SK-N-DZ (cell line): ENCODE results near the gene CCDC148.

ENCODE experiments used
- DNase-seq: peaks from one replicate; pipeline ENCODE4 v3.0.0-alpha.2; 2015; ENCODE audit warnings: low spot score

The CCDC148 gene

DNA sequence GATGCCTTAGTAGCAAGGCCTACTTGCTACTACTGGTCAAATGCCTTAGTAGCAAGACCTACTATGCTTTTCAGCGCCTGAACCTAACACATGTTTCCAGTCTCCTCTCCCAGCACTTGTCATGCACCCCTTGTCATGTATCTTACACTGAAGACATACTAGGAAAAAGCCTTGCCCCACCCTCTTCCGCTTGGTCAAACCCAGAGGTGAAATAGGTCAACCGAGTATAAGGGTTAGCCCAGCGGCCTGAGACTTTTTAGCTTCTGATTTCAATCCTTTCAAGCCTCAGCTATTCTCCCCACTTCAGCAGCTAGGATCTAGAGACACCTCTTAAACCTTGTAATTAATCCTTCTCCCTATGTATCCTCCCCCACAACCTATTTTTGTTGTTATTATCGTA lies 281.6 kb downstream of the CCDC148 start:
- DNase-seq: no peak

DNA sequence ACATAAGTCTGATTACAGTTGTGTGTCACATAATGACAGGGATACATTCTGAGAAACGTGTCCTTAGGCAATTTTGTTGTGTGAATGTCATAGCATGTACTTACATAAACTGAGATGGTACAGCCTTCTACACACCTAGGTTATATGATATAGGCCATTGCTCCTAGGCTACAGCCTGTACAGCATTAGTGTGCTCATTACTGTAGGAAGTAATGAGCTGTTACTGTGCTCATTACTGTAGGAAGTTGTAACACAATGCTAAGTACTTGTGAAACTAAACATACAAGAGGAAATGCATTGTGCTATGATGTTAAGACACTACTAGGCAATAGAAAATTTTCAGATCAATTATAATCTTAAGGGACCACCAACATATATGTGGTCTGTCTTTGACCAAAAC lies 282.1 kb downstream of the CCDC148 start:
- DNase-seq: no peak

DNA sequence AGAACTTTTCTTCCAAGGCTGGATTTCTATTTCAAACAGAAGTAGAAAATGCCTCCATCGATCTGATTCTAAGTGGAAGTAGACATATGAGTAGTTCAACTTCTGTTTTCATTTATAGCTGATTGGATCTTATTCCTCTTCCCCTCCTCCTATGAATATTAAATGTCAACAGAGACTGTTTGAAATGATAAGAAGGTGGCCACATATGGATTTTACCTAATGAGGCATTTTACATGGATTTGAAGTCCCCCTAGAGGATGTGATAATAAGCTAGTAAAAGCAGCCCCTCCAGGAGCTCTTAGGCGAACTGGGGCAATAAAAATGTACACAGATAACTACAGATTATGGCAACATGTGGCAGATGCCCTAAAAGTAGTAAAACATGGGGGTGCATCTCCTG lies 283.8 kb downstream of the CCDC148 start:
- DNase-seq: no peak

DNA sequence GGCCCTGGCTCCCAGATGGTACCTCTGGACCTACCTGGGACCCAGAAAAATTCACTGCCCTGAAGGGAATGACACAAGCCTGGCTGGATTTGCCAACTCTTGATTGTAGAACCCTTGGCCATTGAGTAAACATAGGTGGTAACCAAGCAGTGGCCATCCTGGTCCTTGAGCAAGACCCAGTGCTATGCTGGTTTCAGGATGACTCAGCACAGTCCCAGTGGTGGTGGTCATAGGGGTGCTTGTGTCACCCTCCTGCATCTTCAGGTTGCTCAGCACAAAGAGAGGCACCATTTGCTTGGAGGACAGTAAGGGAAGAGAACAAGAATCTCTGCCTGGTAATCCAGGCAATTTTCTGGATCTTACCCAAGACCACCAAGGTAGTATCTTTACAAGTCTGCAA lies 302.0 kb downstream of the CCDC148 start:
- DNase-seq: no peak

DNA sequence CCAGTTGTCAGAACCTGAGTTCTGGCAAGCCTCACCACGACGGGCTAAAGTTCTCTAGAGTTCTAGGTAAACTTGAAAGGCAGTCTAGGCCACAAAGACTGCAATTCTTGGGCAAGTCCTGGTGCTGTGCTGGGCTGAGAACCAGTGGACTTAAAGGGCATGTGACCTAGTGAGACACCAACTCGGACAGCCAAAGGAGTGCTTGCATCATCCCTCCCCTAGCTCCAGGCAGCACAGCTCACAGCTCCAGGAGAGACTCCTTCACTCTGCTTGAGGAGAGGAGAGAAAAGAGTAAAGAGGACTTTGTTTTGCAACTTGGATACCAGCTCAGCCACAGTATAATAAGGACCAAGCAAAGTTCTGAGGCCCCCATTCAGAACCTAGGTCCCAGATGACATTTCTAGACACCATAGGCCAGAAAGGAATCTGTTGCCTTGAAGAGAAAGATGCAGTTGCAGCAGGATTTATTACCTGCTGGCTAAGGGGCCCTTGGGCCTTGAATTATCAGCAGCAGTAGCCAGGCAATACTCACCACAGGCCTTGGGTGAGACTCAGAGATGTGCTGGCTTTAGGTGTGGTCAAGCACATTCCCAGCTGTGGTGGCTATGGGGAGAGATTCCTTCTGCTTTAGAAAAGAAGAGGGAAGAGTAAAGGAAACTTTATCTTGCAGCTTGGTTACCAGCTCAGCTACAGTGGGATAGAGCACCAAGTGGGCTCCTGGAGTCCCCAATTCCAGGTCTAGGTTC lies 303.1 kb downstream of the CCDC148 start:
- DNase-seq: no peak

DNA sequence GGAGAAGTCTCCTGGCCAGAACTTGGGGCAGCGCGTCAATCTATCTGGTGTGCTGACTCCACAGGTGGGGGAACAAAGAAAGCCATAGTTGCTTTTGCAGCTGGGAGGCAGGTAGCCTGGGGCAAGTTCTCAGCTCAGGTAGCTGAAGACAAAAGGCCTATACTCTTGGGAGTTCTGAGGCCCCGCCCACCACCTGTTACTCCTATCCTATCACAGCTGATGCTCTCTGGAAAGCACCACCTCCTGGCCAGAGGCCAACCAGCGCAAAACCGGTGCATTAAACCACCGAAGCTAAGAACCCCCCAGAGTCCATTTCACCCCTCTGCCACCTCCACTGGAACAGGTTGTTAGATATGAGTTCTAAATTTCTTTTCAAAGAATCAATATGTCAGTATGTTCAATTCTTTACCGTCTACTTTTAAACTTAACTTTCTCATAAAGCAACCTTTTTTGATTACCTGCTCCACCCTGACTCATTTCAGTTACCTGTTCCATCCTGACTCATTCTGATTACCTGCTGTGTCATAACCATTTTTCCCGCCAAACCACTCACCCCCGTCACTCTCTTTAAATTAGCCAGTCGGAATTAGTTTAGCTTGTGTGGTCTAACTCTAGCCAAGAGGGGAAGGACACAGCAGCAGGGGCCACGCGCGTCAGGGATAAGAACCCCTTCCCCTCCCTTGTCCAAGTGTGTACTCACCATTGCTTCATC lies 311.5 kb downstream of the CCDC148 start:
- DNase-seq: no peak

DNA sequence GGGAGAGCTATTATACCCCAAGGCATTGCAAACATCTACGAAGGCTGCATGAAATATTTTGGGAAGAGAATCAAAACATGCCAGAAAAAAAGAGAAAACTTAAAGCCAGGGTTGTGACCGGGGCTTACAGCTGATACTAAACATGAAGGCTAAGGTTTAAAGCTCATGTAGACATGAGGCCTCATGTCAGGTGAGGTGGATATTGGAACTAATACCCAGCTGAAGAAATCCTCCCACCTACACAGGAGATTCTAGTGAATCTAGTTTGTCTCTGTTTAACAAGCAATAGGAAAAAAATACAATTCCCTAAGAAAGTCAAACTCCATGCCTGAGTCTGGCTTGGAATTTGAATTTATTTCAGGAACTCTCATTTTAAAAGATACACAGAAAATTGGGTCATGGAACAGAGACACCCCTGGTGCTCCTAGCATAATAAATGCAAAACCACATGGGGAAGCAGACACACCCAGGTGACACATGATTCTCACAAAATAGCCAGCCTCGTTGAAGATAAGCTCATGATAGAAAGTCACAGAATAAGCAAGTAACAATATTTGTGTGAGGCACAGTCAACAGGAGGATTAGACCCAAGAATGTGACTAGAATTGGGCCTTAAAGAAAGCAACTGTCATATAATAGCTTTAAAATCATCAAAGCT lies 312.7 kb downstream of the CCDC148 start:
- DNase-seq: no peak

DNA sequence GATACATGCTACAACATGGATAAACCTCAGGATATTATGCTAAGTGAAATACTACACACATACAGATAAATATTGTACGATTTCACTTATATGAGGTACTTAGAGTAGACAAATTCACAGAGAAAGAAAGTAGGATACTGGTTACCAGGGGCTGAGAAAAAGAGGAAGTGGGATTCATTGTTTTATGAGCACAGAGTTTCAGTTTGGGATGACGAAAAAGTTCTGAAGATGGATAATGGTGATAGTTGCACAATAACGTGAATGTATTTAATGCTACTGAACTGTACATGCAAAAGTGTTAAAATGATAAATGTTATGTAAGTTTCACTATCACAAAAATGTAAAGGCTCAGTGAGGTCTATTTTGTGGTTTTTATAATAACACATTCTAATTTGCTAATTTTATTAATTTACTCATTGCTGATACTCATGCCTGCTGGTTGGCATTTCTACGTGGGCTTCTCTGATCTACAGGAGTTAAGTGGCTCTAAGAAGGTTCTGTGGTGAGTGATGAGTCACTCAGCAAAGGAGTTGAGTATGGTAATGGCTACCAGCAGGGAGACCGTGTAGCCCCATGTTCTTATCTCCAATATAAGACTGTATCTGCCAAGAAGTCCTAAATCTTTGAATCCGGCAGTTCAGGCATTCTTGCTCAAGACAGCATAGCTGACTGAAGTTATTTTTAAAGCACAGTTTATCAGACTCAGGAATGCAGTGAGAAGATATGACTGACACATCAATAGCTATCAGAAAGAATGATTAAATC lies 313.8 kb downstream of the CCDC148 start:
- no peak for DNase-seq

DNA sequence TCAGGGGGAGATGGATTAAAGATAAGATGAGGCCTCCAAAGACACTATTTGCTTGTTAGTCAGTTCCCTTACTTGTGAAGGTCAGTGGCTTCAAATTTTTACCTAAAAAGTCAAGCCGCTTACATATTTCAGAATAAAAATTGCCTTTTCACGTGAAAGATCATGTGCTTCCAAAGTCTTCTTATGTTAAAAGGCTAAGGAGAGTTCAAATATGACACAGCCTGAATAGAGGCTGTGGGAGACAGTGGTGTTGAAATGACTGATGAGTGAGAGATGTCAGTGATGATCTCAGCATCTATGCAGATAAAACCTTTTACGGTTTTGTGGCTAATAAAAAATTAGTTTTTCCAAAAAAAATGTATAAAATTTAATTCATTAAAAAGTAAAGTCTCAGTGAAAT lies 314.4 kb downstream of the CCDC148 start:
- DNase-seq: no peak

DNA sequence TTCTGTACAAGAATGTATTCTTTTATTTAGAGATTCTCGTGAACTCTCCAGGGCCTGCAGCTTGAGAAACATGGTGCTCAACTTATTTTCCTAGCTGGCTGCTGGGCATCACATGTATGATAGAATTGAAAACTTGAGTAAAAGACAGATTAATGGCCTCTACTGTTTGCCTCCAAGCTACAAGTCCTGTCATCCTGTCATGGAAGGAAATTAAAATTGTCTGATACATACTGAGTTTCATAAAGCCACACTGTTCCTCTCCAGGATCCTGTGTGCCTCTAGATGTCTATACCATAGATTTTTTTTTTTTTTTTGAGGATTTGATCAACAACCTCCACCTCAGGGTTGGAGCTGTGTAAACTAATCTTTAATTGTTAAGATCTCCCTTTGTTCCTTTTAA lies 316.4 kb downstream of the CCDC148 start:
- no peak for DNase-seq

DNA sequence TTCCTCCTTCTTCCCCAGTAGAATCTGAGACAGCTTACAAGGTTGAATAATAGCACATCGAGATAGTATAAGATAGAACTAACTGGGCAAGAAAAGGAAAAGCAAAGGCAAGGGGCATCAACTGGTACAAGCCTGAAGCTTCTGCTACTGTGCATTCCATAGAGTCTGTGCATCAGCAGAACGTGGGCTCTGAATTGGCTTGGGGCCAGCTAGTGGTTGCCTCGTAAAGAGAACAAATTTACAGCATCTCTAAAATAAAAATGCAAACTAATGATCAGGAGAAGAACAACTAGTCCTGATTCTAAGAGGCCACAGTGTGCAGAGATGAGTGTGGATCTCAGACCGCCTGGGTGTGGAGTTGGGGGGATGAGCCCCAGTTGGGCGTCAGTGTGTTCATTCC lies 318.3 kb downstream of the CCDC148 start:
- DNase-seq: no peak

DNA sequence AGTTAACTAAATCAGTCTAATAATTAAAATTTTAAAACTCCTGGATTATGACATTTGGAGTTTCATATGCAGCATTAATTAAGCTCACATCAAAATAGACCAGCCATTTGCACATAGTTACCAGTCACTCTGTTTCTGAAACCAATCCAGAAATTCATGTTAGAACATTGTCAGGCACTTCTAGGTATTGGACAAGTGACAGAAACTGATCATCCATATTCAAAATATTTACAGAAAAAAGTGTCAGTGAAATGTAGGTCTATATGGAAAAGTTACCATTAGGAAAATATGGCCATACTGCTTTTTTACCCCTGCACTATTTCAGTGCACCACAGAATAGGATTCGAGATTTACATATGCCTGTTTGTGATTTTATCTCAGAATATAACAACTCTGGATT lies 321.5 kb downstream of the CCDC148 start:
- no peak for DNase-seq

DNA sequence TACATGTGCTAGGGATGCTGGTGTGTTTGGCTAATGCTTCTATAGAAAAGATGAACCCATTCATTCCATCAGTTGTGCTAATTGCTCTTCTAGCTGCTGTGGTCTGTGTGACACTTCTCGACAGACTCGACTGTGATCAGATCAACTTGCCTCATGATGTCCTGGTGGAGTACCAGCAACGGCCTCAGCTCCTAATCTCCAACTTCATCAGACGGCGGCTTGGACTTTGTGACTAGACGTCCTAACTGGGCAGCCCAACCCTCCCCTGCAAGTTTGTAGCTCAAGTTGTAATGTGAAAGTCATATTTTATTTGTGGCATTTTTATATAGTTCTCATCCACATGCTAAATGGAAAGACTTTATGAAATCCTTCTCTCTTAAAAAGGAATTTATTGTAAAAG lies 321.9 kb downstream of the CCDC148 start:
- DNase-seq: no peak

DNA sequence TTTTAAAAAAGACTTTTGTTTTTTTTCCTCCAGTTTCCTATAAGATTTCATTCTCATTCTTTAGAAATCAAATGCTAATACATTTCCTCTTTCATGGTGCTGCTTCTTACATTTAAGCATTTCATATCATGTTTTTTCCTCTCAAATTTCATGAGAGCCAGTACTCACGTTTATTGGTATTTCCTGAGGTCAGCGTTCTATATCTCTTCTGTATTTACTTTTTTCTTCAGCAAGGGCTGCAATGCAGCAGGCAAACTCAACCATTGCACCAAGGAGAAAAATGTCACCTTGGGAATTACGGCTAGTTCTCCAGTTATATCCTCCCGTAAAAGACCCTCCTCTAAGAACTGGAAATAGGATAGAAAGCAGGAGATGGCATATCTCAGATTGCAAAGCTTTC lies 322.5 kb downstream of the CCDC148 start:
- no peak for DNase-seq

DNA sequence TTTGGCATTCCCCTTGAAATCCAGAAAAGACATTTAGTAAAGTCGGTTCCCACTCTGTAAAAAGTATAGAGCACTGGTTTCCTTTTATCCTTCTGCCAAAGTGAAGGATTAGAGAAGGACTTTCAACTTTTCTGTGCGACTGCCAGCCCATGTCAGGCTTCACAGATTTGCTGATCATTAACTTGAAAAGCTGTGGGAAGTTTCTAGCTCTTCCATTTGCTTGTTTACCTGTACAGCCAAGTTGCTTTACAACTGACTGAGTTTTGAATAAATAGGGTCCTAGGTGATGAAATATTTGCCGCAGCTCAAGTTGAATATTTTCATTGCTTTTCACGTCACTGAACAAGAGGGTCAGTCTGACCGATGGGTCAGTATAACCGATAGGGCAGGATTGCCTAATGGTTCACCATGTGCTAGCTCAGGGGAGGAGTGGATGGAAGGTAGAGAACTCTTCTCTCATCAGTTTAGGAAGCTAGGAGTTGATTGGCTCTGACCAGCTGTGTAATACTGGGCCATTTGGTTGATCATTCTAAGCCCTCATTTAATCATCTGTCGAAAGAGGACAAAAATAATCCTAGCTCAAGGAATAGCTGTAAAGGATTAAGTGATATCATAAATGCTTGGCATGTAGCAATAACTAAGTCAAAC lies 324.5 kb downstream of the CCDC148 start:
- no peak for DNase-seq

DNA sequence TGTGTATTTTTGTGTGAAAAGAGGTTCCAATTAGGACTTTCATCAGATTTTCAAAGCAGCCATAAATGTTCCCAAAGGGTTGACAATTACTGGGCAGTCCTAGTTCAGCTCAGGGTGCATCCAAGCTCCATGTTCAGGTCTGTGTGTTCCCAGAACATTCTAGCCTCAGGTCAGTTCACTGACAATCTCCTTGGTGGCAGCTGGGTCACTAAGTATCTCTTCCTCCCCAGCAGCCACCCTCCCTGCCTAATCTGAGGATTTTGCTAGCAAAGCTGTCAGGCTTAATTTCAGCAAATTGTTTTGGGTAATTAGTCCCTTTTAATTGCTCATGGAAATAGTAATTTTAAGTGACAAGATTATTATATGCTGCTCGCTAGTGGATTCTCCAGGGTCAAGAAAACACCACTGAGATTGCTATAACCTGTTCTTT lies 325.1 kb downstream of the CCDC148 start:
- DNase-seq: no peak

DNA sequence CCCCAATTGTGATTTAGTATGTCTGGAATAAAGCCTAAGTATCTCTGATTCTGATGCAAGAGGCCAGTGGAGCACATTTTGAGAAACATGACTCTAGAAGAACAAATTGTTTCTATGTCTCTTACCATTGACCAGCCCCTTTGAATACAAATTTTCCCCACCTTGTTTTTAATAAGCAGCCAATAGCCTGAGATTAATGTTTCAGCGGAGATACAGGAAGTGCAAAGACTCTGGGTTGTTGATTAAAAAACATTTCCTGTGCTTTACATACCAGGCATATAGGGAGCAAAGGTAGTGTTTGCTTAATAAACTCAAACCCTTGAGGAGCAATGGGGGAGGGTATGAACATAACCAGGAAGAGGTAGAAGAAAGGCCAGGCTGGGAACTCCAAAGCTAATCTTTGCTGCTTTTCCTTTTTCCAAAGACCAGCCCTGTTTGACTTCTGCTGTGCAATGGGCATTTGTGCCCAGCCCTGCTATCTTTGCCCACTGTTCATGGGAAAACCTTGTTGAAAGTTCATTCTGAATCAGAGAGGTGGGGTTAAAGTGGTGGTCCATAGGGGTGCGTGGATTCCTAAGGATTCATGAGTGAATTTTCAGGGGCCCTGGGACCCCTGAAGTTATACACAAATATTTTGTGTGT lies 325.6 kb downstream of the CCDC148 start:
- DNase-seq: no peak

DNA sequence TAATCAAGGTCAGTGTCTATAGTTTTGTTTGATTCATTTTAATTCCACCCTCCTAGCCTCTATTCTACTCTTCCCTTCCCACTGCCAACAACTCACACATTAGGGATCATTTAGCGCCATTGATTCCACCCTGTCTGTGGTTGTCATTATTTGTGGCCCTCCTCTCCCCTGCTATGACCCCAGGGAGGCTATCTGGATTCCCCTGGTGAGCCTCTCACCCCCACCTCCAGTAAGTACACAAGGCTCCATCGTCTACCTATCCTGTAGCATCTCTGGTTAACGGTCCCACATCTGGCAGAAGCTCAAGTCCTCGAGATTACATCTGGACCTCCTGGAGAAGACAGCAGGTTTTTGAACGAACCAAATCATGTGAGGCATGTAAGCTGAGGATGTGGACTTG lies 327.5 kb downstream of the CCDC148 start:
- DNase-seq: peak; percentile 6

DNA sequence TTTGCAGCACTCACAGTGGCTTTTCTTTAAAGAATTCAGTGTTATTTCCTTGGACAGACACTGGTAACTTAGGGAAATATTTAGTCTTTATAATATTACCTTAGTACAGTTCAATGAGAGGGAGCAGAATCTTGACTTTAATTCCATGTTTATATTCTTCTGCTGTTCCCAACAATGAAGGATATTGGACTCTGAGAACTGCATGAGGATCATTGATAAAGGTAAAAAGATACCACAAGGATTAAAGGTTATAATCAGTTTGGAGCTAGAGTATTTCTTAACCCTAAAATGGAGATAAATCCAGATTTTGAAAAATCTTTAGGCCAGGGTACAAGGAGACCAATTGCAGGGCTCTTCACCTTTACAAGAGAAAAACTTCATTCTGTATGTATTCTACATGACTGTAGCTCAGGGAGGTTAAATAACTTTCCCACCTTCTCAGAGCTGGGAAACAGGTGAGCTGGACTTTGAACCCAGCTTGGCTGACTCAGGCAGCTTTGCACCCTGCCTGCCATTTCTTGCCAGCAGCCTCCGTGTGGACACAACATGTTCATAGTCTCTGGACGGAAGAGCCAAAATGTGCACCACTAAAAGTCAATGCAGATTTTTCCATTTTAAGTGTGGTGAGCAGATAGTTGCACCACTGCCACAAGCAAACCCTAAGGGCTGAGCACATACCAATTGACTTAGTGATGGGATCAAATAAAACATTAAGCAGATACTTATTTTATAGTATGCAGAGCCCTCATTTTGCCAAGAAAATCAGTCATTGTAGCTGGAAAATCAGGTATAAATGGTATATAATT lies 328.2 kb downstream of the CCDC148 start:
- no peak for DNase-seq

DNA sequence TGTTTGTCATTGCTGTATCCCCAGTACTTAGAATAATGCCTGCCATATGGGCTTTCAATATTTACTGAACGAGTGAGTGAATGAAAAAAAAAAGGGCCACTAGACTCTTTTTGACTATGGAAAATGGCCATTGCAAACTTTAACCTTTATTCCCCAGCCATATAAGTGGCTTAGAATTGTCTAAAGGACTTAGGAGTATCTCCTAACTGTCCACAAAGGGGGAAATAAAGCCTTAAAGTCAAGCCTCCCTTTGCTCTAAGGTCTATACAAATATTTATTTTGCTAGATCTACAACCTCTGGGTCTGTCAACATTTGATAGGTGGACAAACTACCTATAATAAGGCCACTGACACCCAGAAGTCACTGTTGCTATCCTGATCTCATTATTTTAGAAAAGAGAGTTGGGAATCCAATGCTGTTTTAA lies 329.2 kb downstream of the CCDC148 start:
- no peak for DNase-seq
